Measurements from ENCODE around the gene CBX8. TPM values are rescaled to one million over a fixed set of nuclear protein-coding genes. Genes with fewer than 3 reads are reported as not detected.

The CBX8 gene
- total and polyA plus RNA-seq, 2 of the 13 experiments (the other 11 are each of a cell fraction or from before 2014, with no cell fraction given): 0.34 to 12.6 TPM

- TF ChIP-seq, protein P1, sequence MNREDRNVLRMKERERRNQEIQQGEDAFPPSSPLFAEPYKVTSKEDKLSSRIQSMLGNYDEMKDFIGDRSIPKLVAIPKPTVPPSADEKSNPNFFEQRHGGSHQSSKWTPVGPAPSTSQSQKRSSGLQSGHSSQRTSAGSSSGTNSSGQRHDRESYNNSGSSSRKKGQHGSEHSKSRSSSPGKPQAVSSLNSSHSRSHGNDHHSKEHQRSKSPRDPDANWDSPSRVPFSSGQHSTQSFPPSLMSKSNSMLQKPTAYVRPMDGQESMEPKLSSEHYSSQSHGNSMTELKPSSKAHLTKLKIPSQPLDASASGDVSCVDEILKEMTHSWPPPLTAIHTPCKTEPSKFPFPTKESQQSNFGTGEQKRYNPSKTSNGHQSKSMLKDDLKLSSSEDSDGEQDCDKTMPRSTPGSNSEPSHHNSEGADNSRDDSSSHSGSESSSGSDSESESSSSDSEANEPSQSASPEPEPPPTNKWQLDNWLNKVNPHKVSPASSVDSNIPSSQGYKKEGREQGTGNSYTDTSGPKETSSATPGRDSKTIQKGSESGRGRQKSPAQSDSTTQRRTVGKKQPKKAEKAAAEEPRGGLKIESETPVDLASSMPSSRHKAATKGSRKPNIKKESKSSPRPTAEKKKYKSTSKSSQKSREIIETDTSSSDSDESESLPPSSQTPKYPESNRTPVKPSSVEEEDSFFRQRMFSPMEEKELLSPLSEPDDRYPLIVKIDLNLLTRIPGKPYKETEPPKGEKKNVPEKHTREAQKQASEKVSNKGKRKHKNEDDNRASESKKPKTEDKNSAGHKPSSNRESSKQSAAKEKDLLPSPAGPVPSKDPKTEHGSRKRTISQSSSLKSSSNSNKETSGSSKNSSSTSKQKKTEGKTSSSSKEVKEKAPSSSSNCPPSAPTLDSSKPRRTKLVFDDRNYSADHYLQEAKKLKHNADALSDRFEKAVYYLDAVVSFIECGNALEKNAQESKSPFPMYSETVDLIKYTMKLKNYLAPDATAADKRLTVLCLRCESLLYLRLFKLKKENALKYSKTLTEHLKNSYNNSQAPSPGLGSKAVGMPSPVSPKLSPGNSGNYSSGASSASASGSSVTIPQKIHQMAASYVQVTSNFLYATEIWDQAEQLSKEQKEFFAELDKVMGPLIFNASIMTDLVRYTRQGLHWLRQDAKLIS (CRISPR knock-in tag; IDR thresholded peaks at IDR 0.05): 0 out of 2 replicates have a peak, but pooled peaks have one; percentile 40
- TF ChIP-seq PHF8 (CRISPR knock-in tag; IDR thresholded peaks at IDR 0.05) (peak; percentile 44), ZFP37 (CRISPR knock-in tag; IDR thresholded peaks at IDR 0.05; ENCODE audit: borderline replicate concordance) (no peak), ZNF792 (CRISPR knock-in tag; IDR thresholded peaks at IDR 0.05) (peak; percentile 70; the same call in 1 of the 2 replicates), BRF2 (CRISPR knock-in tag; IDR thresholded peaks at IDR 0.05) (0 out of 2 replicates have a peak, but pooled peaks have one; percentile 43), ISX (CRISPR knock-in tag; conservative IDR thresholded peaks at IDR 0.05) (no peak), SYNCRIP (IDR thresholded peaks at IDR 0.05; ENCODE audit: insufficient read depth, low read depth, low read length) (no peak), ZNF557 (CRISPR knock-in tag; IDR thresholded peaks at IDR 0.05) (no peak), ZNF746 (CRISPR knock-in tag; IDR thresholded peaks at IDR 0.05) (peak; percentile 60; the same call in 1 of the 2 replicates), NCOA5 (CRISPR knock-in tag; IDR thresholded peaks at IDR 0.05) (no peak), NFE2L2 (IDR thresholded peaks at IDR 0.05; ENCODE audit: low read length) (no peak)
- TF ChIP-seq, protein P2, sequence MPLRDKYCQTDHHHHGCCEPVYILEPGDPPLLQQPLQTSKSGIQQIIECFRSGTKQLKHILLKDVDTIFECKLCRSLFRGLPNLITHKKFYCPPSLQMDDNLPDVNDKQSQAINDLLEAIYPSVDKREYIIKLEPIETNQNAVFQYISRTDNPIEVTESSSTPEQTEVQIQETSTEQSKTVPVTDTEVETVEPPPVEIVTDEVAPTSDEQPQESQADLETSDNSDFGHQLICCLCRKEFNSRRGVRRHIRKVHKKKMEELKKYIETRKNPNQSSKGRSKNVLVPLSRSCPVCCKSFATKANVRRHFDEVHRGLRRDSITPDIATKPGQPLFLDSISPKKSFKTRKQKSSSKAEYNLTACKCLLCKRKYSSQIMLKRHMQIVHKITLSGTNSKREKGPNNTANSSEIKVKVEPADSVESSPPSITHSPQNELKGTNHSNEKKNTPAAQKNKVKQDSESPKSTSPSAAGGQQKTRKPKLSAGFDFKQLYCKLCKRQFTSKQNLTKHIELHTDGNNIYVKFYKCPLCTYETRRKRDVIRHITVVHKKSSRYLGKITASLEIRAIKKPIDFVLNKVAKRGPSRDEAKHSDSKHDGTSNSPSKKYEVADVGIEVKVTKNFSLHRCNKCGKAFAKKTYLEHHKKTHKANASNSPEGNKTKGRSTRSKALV (CRISPR knock-in tag; IDR thresholded peaks at IDR 0.05): peak; percentile 94
- TF ChIP-seq, protein P3, sequence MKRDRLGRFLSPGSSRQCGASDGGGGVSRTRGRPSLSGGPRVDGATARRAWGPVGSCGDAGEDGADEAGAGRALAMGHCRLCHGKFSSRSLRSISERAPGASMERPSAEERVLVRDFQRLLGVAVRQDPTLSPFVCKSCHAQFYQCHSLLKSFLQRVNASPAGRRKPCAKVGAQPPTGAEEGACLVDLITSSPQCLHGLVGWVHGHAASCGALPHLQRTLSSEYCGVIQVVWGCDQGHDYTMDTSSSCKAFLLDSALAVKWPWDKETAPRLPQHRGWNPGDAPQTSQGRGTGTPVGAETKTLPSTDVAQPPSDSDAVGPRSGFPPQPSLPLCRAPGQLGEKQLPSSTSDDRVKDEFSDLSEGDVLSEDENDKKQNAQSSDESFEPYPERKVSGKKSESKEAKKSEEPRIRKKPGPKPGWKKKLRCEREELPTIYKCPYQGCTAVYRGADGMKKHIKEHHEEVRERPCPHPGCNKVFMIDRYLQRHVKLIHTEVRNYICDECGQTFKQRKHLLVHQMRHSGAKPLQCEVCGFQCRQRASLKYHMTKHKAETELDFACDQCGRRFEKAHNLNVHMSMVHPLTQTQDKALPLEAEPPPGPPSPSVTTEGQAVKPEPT (CRISPR knock-in tag; IDR thresholded peaks at IDR 0.05; ENCODE audit: low read depth): 0 out of 2 replicates have a peak, but pooled peaks have one; percentile 31
- TF ChIP-seq, protein P4, sequence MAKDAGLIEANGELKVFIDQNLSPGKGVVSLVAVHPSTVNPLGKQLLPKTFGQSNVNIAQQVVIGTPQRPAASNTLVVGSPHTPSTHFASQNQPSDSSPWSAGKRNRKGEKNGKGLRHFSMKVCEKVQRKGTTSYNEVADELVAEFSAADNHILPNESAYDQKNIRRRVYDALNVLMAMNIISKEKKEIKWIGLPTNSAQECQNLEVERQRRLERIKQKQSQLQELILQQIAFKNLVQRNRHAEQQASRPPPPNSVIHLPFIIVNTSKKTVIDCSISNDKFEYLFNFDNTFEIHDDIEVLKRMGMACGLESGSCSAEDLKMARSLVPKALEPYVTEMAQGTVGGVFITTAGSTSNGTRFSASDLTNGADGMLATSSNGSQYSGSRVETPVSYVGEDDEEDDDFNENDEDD (CRISPR knock-in tag; IDR thresholded peaks at IDR 0.05; ENCODE audit: borderline replicate concordance): peak; percentile 47; the same call in 1 of the 2 replicates
- TF ChIP-seq, protein P5, sequence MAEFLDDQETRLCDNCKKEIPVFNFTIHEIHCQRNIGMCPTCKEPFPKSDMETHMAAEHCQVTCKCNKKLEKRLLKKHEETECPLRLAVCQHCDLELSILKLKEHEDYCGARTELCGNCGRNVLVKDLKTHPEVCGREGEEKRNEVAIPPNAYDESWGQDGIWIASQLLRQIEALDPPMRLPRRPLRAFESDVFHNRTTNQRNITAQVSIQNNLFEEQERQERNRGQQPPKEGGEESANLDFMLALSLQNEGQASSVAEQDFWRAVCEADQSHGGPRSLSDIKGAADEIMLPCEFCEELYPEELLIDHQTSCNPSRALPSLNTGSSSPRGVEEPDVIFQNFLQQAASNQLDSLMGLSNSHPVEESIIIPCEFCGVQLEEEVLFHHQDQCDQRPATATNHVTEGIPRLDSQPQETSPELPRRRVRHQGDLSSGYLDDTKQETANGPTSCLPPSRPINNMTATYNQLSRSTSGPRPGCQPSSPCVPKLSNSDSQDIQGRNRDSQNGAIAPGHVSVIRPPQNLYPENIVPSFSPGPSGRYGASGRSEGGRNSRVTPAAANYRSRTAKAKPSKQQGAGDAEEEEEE (CRISPR knock-in tag; IDR thresholded peaks at IDR 0.05; ENCODE audit: borderline replicate concordance): no peak
Measured at GRCh38 chr17:79811011-79811867, 14.4 kb upstream of the CBX8 start (continued).

All from HepG2 (cell line).